GM19035 (cell line): Measurements from ENCODE around the gene ARFGAP3.

Experiments
- ATAC-seq: cut with Tn5 transposase; IDR thresholded peaks from one replicate; pipeline ENCODE4 v1.9.1; 2021; ENCODE audit not compliant: unreplicated experiment

The ARFGAP3 gene

GRCh38 chr22:42865536-42865935 lies 8.5 kb upstream of the ARFGAP3 start:
- ATAC-seq, result no peak

- ATAC-seq, result no peak
Observed at GRCh38 chr22:42863349-42863961, 6.4 kb upstream of the ARFGAP3 start.

- no peak for ATAC-seq
Observed at GRCh38 chr22:42862045-42862734, 5.1 kb upstream of the ARFGAP3 start.

- no peak for ATAC-seq
Observed at GRCh38 chr22:42860968-42861367, 3.9 kb upstream of the ARFGAP3 start.

GRCh38 chr22:42857845-42858481 lies 890 bp upstream of the ARFGAP3 start:
- no peak for ATAC-seq

- peak; percentile 19 for ATAC-seq
Observed at GRCh38 chr22:42856179-42856864, 751 bp downstream of the ARFGAP3 start.

- ATAC-seq, result no peak
Observed at GRCh38 chr22:42855721-42856120, 1.4 kb downstream of the ARFGAP3 start.

GRCh38 chr22:42855211-42855610 lies 1.9 kb downstream of the ARFGAP3 start:
- no peak for ATAC-seq

- no peak for ATAC-seq
Observed at GRCh38 chr22:42848941-42849550, 8.0 kb downstream of the ARFGAP3 start.

- ATAC-seq, result no peak
Observed at GRCh38 chr22:42847110-42847509, 10.0 kb downstream of the ARFGAP3 start.

- ATAC-seq, result no peak
Observed at GRCh38 chr22:42844756-42845155, 12.3 kb downstream of the ARFGAP3 start.

GRCh38 chr22:42842658-42843370 lies 14.3 kb downstream of the ARFGAP3 start:
- no peak for ATAC-seq

GRCh38 chr22:42841444-42841843 lies 15.6 kb downstream of the ARFGAP3 start:
- ATAC-seq, result no peak

- ATAC-seq, result no peak
Observed at GRCh38 chr22:42837556-42837955, 19.5 kb downstream of the ARFGAP3 start.

- ATAC-seq, result no peak
Observed at GRCh38 chr22:42836026-42836425, 21.0 kb downstream of the ARFGAP3 start.

GRCh38 chr22:42834177-42834949 lies 22.7 kb downstream of the ARFGAP3 start:
- no peak for ATAC-seq

- ATAC-seq, result no peak
Observed at GRCh38 chr22:42833104-42833503, 24.0 kb downstream of the ARFGAP3 start.

GRCh38 chr22:42831712-42832111 lies 25.4 kb downstream of the ARFGAP3 start:
- no peak for ATAC-seq

- no peak for ATAC-seq
Observed at GRCh38 chr22:42830161-42830560, 26.9 kb downstream of the ARFGAP3 start.

GRCh38 chr22:42829302-42829701 lies 27.8 kb downstream of the ARFGAP3 start:
- ATAC-seq, result no peak
